A549 (cell line): ENCODE results near the gene PPP1R9B. TPM values are rescaled to one million over a fixed set of nuclear protein-coding genes. Genes with fewer than 3 reads are reported as not detected.

ENCODE experiments used
- ATAC-seq, 2 experiments: fragments of 200-7000 bp in 1 of 2; fragments of >200 bp in 1 of 2; cut with Nextera tagmentation in 1 of 2; cut with Tn5 transposase in 1 of 2; 3 replicates each; pipeline versions ENCODE4 v1.8.0 to v1.9.1; 2018 to 2020; ENCODE audit warnings: mild to moderate bottlenecking in 1 of 2, moderate library complexity in 1 of 2
- CTCF ChIA-PET: fragments of 300-600 bp; sonication (Branson Sonifier 250); formaldehyde crosslinking; extraction: SDS; loops from one replicate; lab custom pipeline; 2021; ENCODE audit warnings: antibody characterized with exemption, inconsistent platforms; lab: Yijun Ruan, JAX
- POLR2A ChIA-PET: fragments of 350-600 bp; formaldehyde crosslinking; extraction: SDS; loops from one replicate; lab custom pipeline; 2021; ENCODE audit warnings: antibody characterized with exemption, inconsistent platforms; lab: Yijun Ruan, JAX
- DNase-seq, 2 experiments: peaks; one replicate each; pipeline versions ENCODE4 v3.0.0 to v3.0.0-alpha.2; 2011 to 2016; ENCODE audit warnings: low read depth in 1 of 2, low spot score in 1 of 2
- FAIRE-seq: peaks from 2 replicates; lab custom pipeline; 2011; peaks lifted over from hg19 to GRCh38; lab: Jason Lieb, UNC
- H3K27ac ChIP-seq, 2 experiments: fragments of >200 bp; sonication (Bioruptor Twin); formaldehyde crosslinking; 3 replicates each; pipeline ENCODE4 v1.5.1; 2016 to 2017
- H3K4me1 ChIP-seq: fragments of >200 bp; sonication (Bioruptor Twin); formaldehyde crosslinking; 3 replicates; pipeline ENCODE4 v1.6.1; 2016
- H3K4me2 ChIP-seq: fragments of >200 bp; sonication (Bioruptor Twin); formaldehyde crosslinking; 3 replicates; pipeline ENCODE4 v1.6.1; 2016
- H3K4me3 ChIP-seq: fragments of >200 bp; sonication (Bioruptor Twin); formaldehyde crosslinking; 3 replicates; pipeline ENCODE4 v1.5.1; 2016
- H3K9me3 ChIP-seq: fragments of >200 bp; sonication (Bioruptor Twin); formaldehyde crosslinking; 3 replicates; pipeline ENCODE4 v1.6.1; 2016
- ATOH8 ChIP-seq: fragments of 250-450 bp; sonication (Bioruptor Pico); IDR thresholded peaks from 2 replicates; pipeline ENCODE4 v1.5.0; 2020; ENCODE audit warnings: low read depth, mild to moderate bottlenecking, moderate library complexity
- BCL3 ChIP-seq: fragments of >200 bp; sonication (Bioruptor Twin); formaldehyde crosslinking; IDR thresholded peaks from 3 replicates; pipeline ENCODE4 v1.6.1; 2016
- CBX2 ChIP-seq: fragments of 200-600 bp; sonication (generic); IDR thresholded peaks from 2 replicates; pipeline ENCODE4 v1.6.1; 2016; ENCODE audit warnings: low read depth, mild to moderate bottlenecking, borderline replicate concordance
- CEBPB ChIP-seq, 2 experiments: fragments of >200 bp in 1 of 2; sonication (Bioruptor Twin) in 1 of 2; formaldehyde crosslinking in 1 of 2; IDR thresholded peaks; 2 replicates each; pipeline ENCODE4 v1.6.1; 2012 to 2016
- CHD2 ChIP-seq: fragments of 150-350 bp; IDR thresholded peaks from 2 replicates; pipeline ENCODE4 v1.6.1; 2014; ENCODE audit warnings: low read length; ENCODE audit not compliant: partially characterized antibody
- CHD4 ChIP-seq: fragments of 200-600 bp; sonication (generic); IDR thresholded peaks from 2 replicates; pipeline ENCODE4 v1.6.1; 2016; ENCODE audit warnings: antibody characterized with exemption, mild to moderate bottlenecking, borderline replicate concordance
- CTCF ChIP-seq: fragments of >200 bp; sonication (Bioruptor Twin); formaldehyde crosslinking; IDR thresholded peaks from 3 replicates; pipeline ENCODE4 v1.5.1; 2016
- EHF ChIP-seq: fragments of 250-450 bp; sonication (Bioruptor Pico); IDR thresholded peaks from 2 replicates; pipeline ENCODE4 v1.5.0; 2020; ENCODE audit warnings: mild to moderate bottlenecking
- EHMT2 ChIP-seq: fragments of 200-600 bp; sonication (generic); IDR thresholded peaks from 2 replicates; pipeline ENCODE4 v1.6.1; 2016; ENCODE audit warnings: antibody characterized with exemption, low read depth, mild to moderate bottlenecking, moderate library complexity
- ELK1 ChIP-seq: fragments of 150-350 bp; IDR thresholded peaks from 2 replicates; pipeline ENCODE4 v1.6.1; 2014; ENCODE audit warnings: low read depth, mild to moderate bottlenecking, low read length
- EP300 ChIP-seq, 2 experiments: fragments of >200 bp; sonication (Bioruptor Twin); formaldehyde crosslinking; IDR thresholded peaks; 2 replicates in 1 of 2; 3 replicates in 1 of 2; pipeline ENCODE4 v1.6.1; 2016 to 2017
- GATA3 ChIP-seq: IDR thresholded peaks from 2 replicates; pipeline ENCODE4 v1.6.1; 2012; ENCODE audit warnings: borderline replicate concordance
- HES2 ChIP-seq: fragments of >200 bp; sonication (Bioruptor Twin); formaldehyde crosslinking; IDR thresholded peaks from 2 replicates; pipeline ENCODE4 v1.6.1; 2016
- HEYL ChIP-seq: fragments of 250-450 bp; sonication (Bioruptor Pico); IDR thresholded peaks from 2 replicates; pipeline ENCODE4 v1.8.0; 2021; ENCODE audit warnings: mild to moderate bottlenecking, moderate library complexity
- HOXA7 ChIP-seq: fragments of 250-450 bp; sonication (Bioruptor Pico); IDR thresholded peaks from 2 replicates; pipeline ENCODE4 v1.5.0; 2020; ENCODE audit warnings: mild to moderate bottlenecking, moderate library complexity
- HOXB13 ChIP-seq: fragments of 250-450 bp; sonication (Bioruptor Pico); IDR thresholded peaks from 2 replicates; pipeline ENCODE4 v1.5.0; 2020; ENCODE audit warnings: low read depth, mild to moderate bottlenecking, moderate library complexity
- HOXB5 ChIP-seq: fragments of 250-450 bp; sonication (Bioruptor Pico); IDR thresholded peaks from 2 replicates; pipeline ENCODE4 v1.5.0; 2020; ENCODE audit warnings: mild to moderate bottlenecking, moderate library complexity
- JUN ChIP-seq, 2 experiments: fragments of >200 bp; sonication (Bioruptor Twin); formaldehyde crosslinking; IDR thresholded peaks; 2 replicates in 1 of 2; 3 replicates in 1 of 2; pipeline ENCODE4 v1.6.1; 2016 to 2017
- KDM1A ChIP-seq: fragments of 200-600 bp; sonication (generic); IDR thresholded peaks from 2 replicates; pipeline ENCODE4 v1.6.1; 2016; ENCODE audit warnings: low read depth, mild to moderate bottlenecking
- MYC ChIP-seq: IDR thresholded peaks from 2 replicates; pipeline ENCODE4 v1.6.1; 2012; ENCODE audit warnings: mild to moderate bottlenecking, inconsistent platforms, low read length, improper control_type of control experiment, borderline replicate concordance
- RAD21 ChIP-seq, 2 experiments: fragments of >200 bp in 1 of 2; sonication (Bioruptor Twin) in 1 of 2; formaldehyde crosslinking in 1 of 2; IDR thresholded peaks in 1 of 2; conservative IDR thresholded peaks in 1 of 2; 2 replicates in 1 of 2; 3 replicates in 1 of 2; pipeline ENCODE4 v1.6.1; 2012 to 2018; ENCODE audit warnings: inconsistent platforms in 1 of 2
- RARB ChIP-seq: fragments of 250-450 bp; sonication (Bioruptor Pico); IDR thresholded peaks from 2 replicates; pipeline ENCODE4 v1.8.0; 2021; ENCODE audit warnings: mild to moderate bottlenecking, moderate library complexity
- RCOR1 ChIP-seq: fragments of 150-350 bp; IDR thresholded peaks from 2 replicates; pipeline ENCODE4 v1.6.1; 2014; ENCODE audit warnings: antibody characterized with exemption, low read length, low read depth
- RNF2 ChIP-seq: fragments of 200-600 bp; sonication (generic); IDR thresholded peaks from 2 replicates; pipeline ENCODE4 v1.6.1; 2016; ENCODE audit warnings: low read depth, mild to moderate bottlenecking, antibody characterized with exemption, moderate library complexity, borderline replicate concordance
- SREBF2 ChIP-seq: fragments of 450-650 bp; IDR thresholded peaks from 2 replicates; pipeline ENCODE4 v1.6.1; 2014; ENCODE audit warnings: mild to moderate bottlenecking, moderate library complexity
- TP53 ChIP-seq: fragments of 250-450 bp; sonication (Bioruptor Pico); IDR thresholded peaks from 2 replicates; pipeline ENCODE4 v1.5.0; 2021; ENCODE audit warnings: mild to moderate bottlenecking, moderate library complexity
- ZC3H11A ChIP-seq: fragments of 450-650 bp; IDR thresholded peaks from 2 replicates; pipeline ENCODE4 v1.6.1; 2014; ENCODE audit warnings: antibody characterized with exemption, mild to moderate bottlenecking
- ZNF302 ChIP-seq: fragments of 250-450 bp; sonication (Bioruptor Pico); IDR thresholded peaks from 2 replicates; pipeline ENCODE4 v1.9.0; 2021; ENCODE audit warnings: inconsistent platforms, mild to moderate bottlenecking, moderate library complexity
- ZSCAN20 ChIP-seq: fragments of 250-450 bp; sonication (Bioruptor Pico); IDR thresholded peaks from 2 replicates; pipeline ENCODE4 v1.8.0; 2022; ENCODE audit warnings: mild to moderate bottlenecking, moderate library complexity
- WGBS: methylation state at CpG from one replicate; pipeline ENCODE4 v1.1.6; 2017; ENCODE audit errors: missing lambda C conversion rate; 5-methylcytosine and 5-hydroxymethylcytosine counted together
- polyA plus RNA-seq, 4 experiments: library from polyadenylated mRNA; depleted of rRNA in 3 of 4; stranded (reverse); fragments of >200 nt; fragmentation: RNase III in 1 of 4; extraction: RNeasy Plus Mini Kit Qiagen cat#74134 plus additional on column Dnase treatment in 1 of 4; gene quantifications; 2 replicates in 3 of 4; 3 replicates in 1 of 4; pipeline ENCODE4 v1.2.3, GENCODE V29; 2011 to 2017

The PPP1R9B gene
- polyA plus RNA-seq, 2 of the 4 experiments (the other 2 are of a cell fraction) = 22.0 to 40.6 TPM

- Histone ChIP-seq H3K9me3 (no peaks in the 10 kb centered on the region), H3K4me2 (peak overlapping the region; percentile 98), H3K4me1 (peaks cover 9% of the 10 kb centered on the region; the same call in 2 of the 3 replicates), H3K4me3 (peak overlapping the region; percentile 74; the same call in 1 of the 3 replicates), H3K27ac (peak overlapping the region in 1 of 2 experiments; percentile 62; a peak in 4 of 6 replicates)
- ChIA-PET POLR2A (interaction anchor here (1.4 to 1.8 kb wide), 2 partner anchors 10 to 12 kb away, joined by 3 to 21 read pairs; no protein-coding TSS in a partner anchor), CTCF (interaction anchor here (0.6 to 2.8 kb wide), 48 partner anchors 8 to 623 kb away, joined by 3 to 163 read pairs (median 5); partner anchors contain the start of genes COL1A1, PPP1R9B and SAMD14)
- FAIRE-seq (no peak), ATAC-seq (peak; percentile 7 to 19; a peak in 4 of 6 replicates), DNase-seq (no peak)
- no peak for TF ChIP-seq RCOR1
- no peak for TF ChIP-seq TP53
- TF ChIP-seq HEYL = no peak
- TF ChIP-seq EP300 (IDR thresholded peaks at IDR 0.05) = no peak
- TF ChIP-seq EHMT2 = no peak
- TF ChIP-seq ZC3H11A = no peak
- 46% methylated on average over 16 of the region's 16 CpGs for WGBS
Measured at GRCh38 chr17:50161911-50162288, 11.4 kb upstream of the PPP1R9B start.

- H3K4me1 ChIP-seq = peaks cover 9% of the 10 kb centered on the region; the same call in 2 of the 3 replicates
- POLR2A ChIA-PET = interaction anchor here (0.7 to 1.8 kb wide), 4 partner anchors 9 to 44 kb away, joined by 3 to 21 read pairs (median 4); no protein-coding TSS in a partner anchor
- TF ChIP-seq CEBPB (IDR thresholded peaks at IDR 0.05) (no peak), ATOH8 (CRISPR knock-in tag) (no peak), HES2 (no peak), RNF2 (no peak), CTCF (peak; percentile 98), CBX2 (no peak), ZSCAN20 (no peak), BCL3 (no peak), ZNF302 (CRISPR knock-in tag) (no peak), CHD4 (no peak), JUN (IDR thresholded peaks at IDR 0.05) (peak; percentile 55 to 70; a peak in 3 of 5 replicates), HEYL (no peak), ELK1 (no peak), HOXB5 (CRISPR knock-in tag) (0 out of 2 replicates have a peak, but pooled peaks have one; percentile 41), CHD2 (no peak), GATA3 (peak; percentile 37; the same call in 1 of the 2 replicates), SREBF2 (no peak), KDM1A (no peak), MYC (no peak), RARB (no peak), HOXA7 (CRISPR knock-in tag) (no peak), RAD21 (conservative IDR thresholded peaks at IDR 0.05 in 1 of 2, IDR thresholded peaks at IDR 0.05 in 1 of 2) (peak; percentile 72 to 80), EHF (CRISPR knock-in tag) (no peak), HOXB13 (CRISPR knock-in tag) (no peak)
Measured at GRCh38 chr17:50161023-50161910, 10.8 kb upstream of the PPP1R9B start.

More at GRCh38 chr17:50161023-50161910, 10.8 kb upstream of the PPP1R9B start:
- H3K9me3 ChIP-seq = no peaks in the 10 kb centered on the region
- peak overlapping the region; percentile 80 to 86 for H3K27ac ChIP-seq
- H3K4me3 ChIP-seq = peak overlapping the region; percentile 74
- DNase-seq (peak; percentile 92 to 100), ATAC-seq (peak; percentile 88 to 96), FAIRE-seq (peak; percentile 96)
- WGBS = 1% methylated on average over 44 of the region's 53 CpGs
- H3K4me2 ChIP-seq = peak overlapping the region; percentile 98
- CTCF ChIA-PET = interaction anchor here (0.6 to 2.8 kb wide), 60 partner anchors 9 to 623 kb away, joined by 3 to 163 read pairs (median 4); partner anchors contain the start of genes COL1A1, PPP1R9B and SAMD14
